Duodenal mucosa (tissue), 2 donors: ENCODE data around the gene MLLT3.

Source experiments
- H3K27ac ChIP-seq: one replicate; pipeline ENCODE4 v1.7.0; 2013; ENCODE audit warnings: low read depth, low read length
- H3K27me3 ChIP-seq, 2 donors: one replicate each; pipeline ENCODE4 v1.7.0; 2013; ENCODE audit warnings: low read length in 2 of 2, control low read depth in 1 of 2; ENCODE audit not compliant: insufficient read depth in 2 of 2, control insufficient read depth in 1 of 2
- H3K36me3 ChIP-seq, 2 donors: one replicate each; pipeline ENCODE4 v1.7.0; 2013; ENCODE audit warnings: low read length in 2 of 2, control low read depth in 1 of 2; ENCODE audit not compliant: insufficient read depth in 2 of 2, control insufficient read depth in 1 of 2
- H3K4me1 ChIP-seq, 2 donors: one replicate each; pipeline ENCODE4 v1.7.0; 2013; ENCODE audit warnings: low read length in 2 of 2, control low read depth in 1 of 2; ENCODE audit not compliant: insufficient read depth in 2 of 2, control insufficient read depth in 1 of 2
- H3K4me3 ChIP-seq, 2 donors: one replicate each; pipeline ENCODE4 v1.7.0; 2013; ENCODE audit warnings: low read length in 2 of 2, low read depth in 1 of 2
- H3K9ac ChIP-seq, 2 donors: one replicate each; pipeline ENCODE4 v1.7.0; 2013; ENCODE audit warnings: low read length in 2 of 2, low read depth in 1 of 2
- H3K9me3 ChIP-seq, 2 donors: one replicate each; pipeline ENCODE4 v1.7.0; 2013; ENCODE audit warnings: low read length in 2 of 2, control low read depth in 1 of 2; ENCODE audit not compliant: control insufficient read depth in 1 of 2

The MLLT3 gene

GRCh38 chr9:20506099-20506900, 116.0 kb downstream of the MLLT3 start:
- Histone ChIP-seq H3K27me3 (no peaks in the 10 kb centered on the region), H3K4me1 (peaks cover 0 to 10% of the 10 kb centered on the region in 2 donors), H3K9me3 (no peaks in the 10 kb centered on the region), H3K36me3 (no peaks in the 10 kb centered on the region), H3K4me3 (no peak overlapping the region), H3K27ac (no peak overlapping the region), H3K9ac (no peak overlapping the region)

GRCh38 chr9:20505574-20505973, 116.7 kb downstream of the MLLT3 start:
- Histone ChIP-seq H3K27me3 (no peaks in the 10 kb centered on the region), H3K36me3 (no peaks in the 10 kb centered on the region), H3K9me3 (no peaks in the 10 kb centered on the region), H3K4me1 (peaks cover 0 to 9% of the 10 kb centered on the region in 2 donors), H3K9ac (no peak overlapping the region), H3K4me3 (no peak overlapping the region), H3K27ac (no peak overlapping the region)

- Histone ChIP-seq H3K9ac (no peak overlapping the region), H3K4me3 (no peak overlapping the region), H3K27ac (no peak overlapping the region), H3K9me3 (no peaks in the 10 kb centered on the region), H3K4me1 (peaks cover 0 to 9% of the 10 kb centered on the region in 2 donors), H3K27me3 (no peaks in the 10 kb centered on the region), H3K36me3 (no peaks in the 10 kb centered on the region)
Observed at GRCh38 chr9:20504930-20505329, 117.4 kb downstream of the MLLT3 start.

- Histone ChIP-seq H3K9me3 (no peaks in the 10 kb centered on the region), H3K27ac (no peak overlapping the region), H3K36me3 (no peaks in the 10 kb centered on the region), H3K4me3 (no peak overlapping the region), H3K9ac (no peak overlapping the region), H3K4me1 (no peaks in the 10 kb centered on the region), H3K27me3 (no peaks in the 10 kb centered on the region)
Observed at GRCh38 chr9:20500101-20500500, 122.2 kb downstream of the MLLT3 start.

- H3K27me3 ChIP-seq, result no peaks in the 10 kb centered on the region
- no peak overlapping the region for H3K4me3 ChIP-seq
- H3K9ac ChIP-seq, result no peak overlapping the region
- H3K9me3 ChIP-seq, result no peaks in the 10 kb centered on the region
- H3K36me3 ChIP-seq, result no peaks in the 10 kb centered on the region
- H3K4me1 ChIP-seq, result no peaks in the 10 kb centered on the region
- H3K27ac ChIP-seq, result no peak overlapping the region
Observed at GRCh38 chr9:20499013-20499412, 123.3 kb downstream of the MLLT3 start.

GRCh38 chr9:20496328-20496727, 126.0 kb downstream of the MLLT3 start:
- Histone ChIP-seq H3K27me3 (no peaks in the 10 kb centered on the region), H3K4me3 (no peak overlapping the region), H3K9me3 (no peaks in the 10 kb centered on the region), H3K9ac (no peak overlapping the region), H3K36me3 (no peaks in the 10 kb centered on the region), H3K27ac (no peak overlapping the region), H3K4me1 (no peaks in the 10 kb centered on the region)

GRCh38 chr9:20495098-20495497, 127.2 kb downstream of the MLLT3 start:
- no peaks in the 10 kb centered on the region for H3K27me3 ChIP-seq
- no peak overlapping the region for H3K9ac ChIP-seq
- H3K9me3 ChIP-seq, result no peaks in the 10 kb centered on the region
- no peak overlapping the region for H3K4me3 ChIP-seq
- no peak overlapping the region for H3K27ac ChIP-seq
- no peaks in the 10 kb centered on the region for H3K36me3 ChIP-seq
- no peaks in the 10 kb centered on the region for H3K4me1 ChIP-seq

GRCh38 chr9:20494035-20494434, 128.3 kb downstream of the MLLT3 start:
- Histone ChIP-seq H3K4me3 (no peak overlapping the region), H3K27me3 (no peaks in the 10 kb centered on the region), H3K27ac (no peak overlapping the region), H3K36me3 (no peaks in the 10 kb centered on the region), H3K4me1 (no peaks in the 10 kb centered on the region), H3K9ac (no peak overlapping the region), H3K9me3 (no peaks in the 10 kb centered on the region)

- Histone ChIP-seq H3K4me1 (peaks cover 0 to 2% of the 10 kb centered on the region in 2 donors), H3K27ac (no peak overlapping the region), H3K36me3 (no peaks in the 10 kb centered on the region), H3K9ac (no peak overlapping the region), H3K9me3 (no peaks in the 10 kb centered on the region), H3K27me3 (no peaks in the 10 kb centered on the region), H3K4me3 (no peak overlapping the region)
Observed at GRCh38 chr9:20492772-20493171, 129.5 kb downstream of the MLLT3 start.

- H3K9me3 ChIP-seq, result no peaks in the 10 kb centered on the region
- no peak overlapping the region for H3K27ac ChIP-seq
- H3K4me1 ChIP-seq, result peaks cover 0 to 2% of the 10 kb centered on the region in 2 donors
- no peak overlapping the region for H3K4me3 ChIP-seq
- H3K36me3 ChIP-seq, result no peaks in the 10 kb centered on the region
- no peak overlapping the region for H3K9ac ChIP-seq
- H3K27me3 ChIP-seq, result no peaks in the 10 kb centered on the region
Observed at GRCh38 chr9:20491612-20492011, 130.7 kb downstream of the MLLT3 start.
